Peyer's patch (tissue), 4 donors: ENCODE data around the gene SAMM50. TPM values are rescaled to one million over a fixed set of nuclear protein-coding genes. Genes with fewer than 3 reads are reported as not detected.

Source experiments
- DNase-seq, 3 donors: peaks; one replicate each; pipeline ENCODE4 v3.0.0-alpha.2; 2017 to 2019
- H3K27ac ChIP-seq, 4 donors: fragments of 200-600 bp; sonication (generic); one replicate each; pipeline ENCODE4 v1.5.1; 2016 to 2019
- H3K27me3 ChIP-seq, 2 donors: fragments of 200-600 bp; sonication (generic); one replicate each; pipeline ENCODE4 v1.5.1; 2019
- H3K36me3 ChIP-seq, 3 donors: fragments of 200-600 bp; sonication (generic); one replicate each; pipeline ENCODE4 v1.5.1; 2016 to 2019
- H3K4me1 ChIP-seq, 4 donors: fragments of 200-600 bp; sonication (generic); one replicate each; pipeline ENCODE4 v1.5.1; 2016 to 2019
- H3K4me3 ChIP-seq, 4 donors: fragments of 200-600 bp; sonication (generic); 1 replicate in 3 of 4; 2 replicates in 1 of 4; pipeline ENCODE4 v1.5.1; 2016 to 2019; ENCODE audit warnings: mild to moderate bottlenecking in 1 of 4
- H3K9me3 ChIP-seq, 4 donors: fragments of 200-600 bp; sonication (generic); one replicate each; pipeline ENCODE4 v1.5.1; 2016 to 2019; ENCODE audit warnings: mild to moderate bottlenecking in 1 of 4
- CTCF ChIP-seq, 6 experiments: fragments of 450-650 bp in 4 of 6; fragments of 200-600 bp in 2 of 6; sonication (generic) in 1 of 6; IDR thresholded peaks; one replicate each; pipeline ENCODE4 v1.5.1; 2017 to 2019; ENCODE audit warnings: antibody characterized with exemption in 6 of 6, mild to moderate bottlenecking in 3 of 6, moderate library complexity in 1 of 6
- POLR2A ChIP-seq, 2 donors: fragments of 450-650 bp; IDR thresholded peaks; one replicate each; pipeline ENCODE4 v1.5.1; 2017; ENCODE audit warnings: antibody characterized with exemption in 2 of 2, mild to moderate bottlenecking in 2 of 2, moderate library complexity in 2 of 2
- total RNA-seq, 4 donors: library from RNA; depleted of rRNA; stranded (reverse); fragments of >200 nt; gene quantifications; one replicate each; pipeline ENCODE4 v1.1.0, GENCODE V29; 2016

The SAMM50 gene
- total RNA-seq, 4 donors from 2014 or later, result 26.4 to 39.8 (median 34.1) TPM

GRCh38 chr22:43974028-43974545, 18.8 kb downstream of the SAMM50 start:
- DNase-seq, result no peak
- no peak for TF ChIP-seq POLR2A (IDR thresholded peaks at IDR 0.05)
- TF ChIP-seq CTCF (IDR thresholded peaks at IDR 0.05), result no peak
- Histone ChIP-seq H3K27ac (no peak overlapping the region), H3K9me3 (no peaks in the 10 kb centered on the region), H3K36me3 (peaks cover 0 to 95% (median 0%) of the 10 kb centered on the region in 3 donors), H3K4me1 (no peaks in the 10 kb centered on the region), H3K27me3 (no peaks in the 10 kb centered on the region), H3K4me3 (no peak overlapping the region)

- TF ChIP-seq CTCF (IDR thresholded peaks at IDR 0.05), result no peak
- TF ChIP-seq POLR2A (IDR thresholded peaks at IDR 0.05), result no peak
- peaks cover 0 to 94% (median 0%) of the 10 kb centered on the region in 3 donors for H3K36me3 ChIP-seq
- no peak overlapping the region for H3K27ac ChIP-seq
- H3K4me3 ChIP-seq, result no peak overlapping the region
- no peaks in the 10 kb centered on the region for H3K4me1 ChIP-seq
- no peaks in the 10 kb centered on the region for H3K9me3 ChIP-seq
- DNase-seq, result no peak
- H3K27me3 ChIP-seq, result no peaks in the 10 kb centered on the region
Observed at GRCh38 chr22:43975041-43975440, 19.8 kb downstream of the SAMM50 start.

- Histone ChIP-seq H3K4me1 (no peaks in the 10 kb centered on the region), H3K9me3 (no peaks in the 10 kb centered on the region), H3K27ac (no peak overlapping the region), H3K36me3 (peaks cover 0 to 94% (median 0%) of the 10 kb centered on the region in 3 donors), H3K27me3 (no peaks in the 10 kb centered on the region), H3K4me3 (no peak overlapping the region)
- TF ChIP-seq CTCF (IDR thresholded peaks at IDR 0.05) (no peak), POLR2A (IDR thresholded peaks at IDR 0.05) (no peak)
- no peak for DNase-seq
Observed at GRCh38 chr22:43976861-43977795, 21.9 kb downstream of the SAMM50 start.

- DNase-seq, result peak in 1 of 3 donors; percentile 29
- Histone ChIP-seq H3K4me3 (no peak overlapping the region), H3K9me3 (no peaks in the 10 kb centered on the region), H3K27ac (no peak overlapping the region), H3K4me1 (no peaks in the 10 kb centered on the region), H3K36me3 (peaks cover 0 to 94% (median 0%) of the 10 kb centered on the region in 3 donors), H3K27me3 (no peaks in the 10 kb centered on the region)
- TF ChIP-seq CTCF (IDR thresholded peaks at IDR 0.05) (no peak), POLR2A (IDR thresholded peaks at IDR 0.05) (no peak)
Observed at GRCh38 chr22:43978558-43978957, 23.3 kb downstream of the SAMM50 start.

- TF ChIP-seq CTCF (IDR thresholded peaks at IDR 0.05), result no peak
- no peak for TF ChIP-seq POLR2A (IDR thresholded peaks at IDR 0.05)
- Histone ChIP-seq H3K27ac (no peak overlapping the region), H3K36me3 (peaks cover 0 to 94% (median 0%) of the 10 kb centered on the region in 3 donors)
Observed at GRCh38 chr22:43980579-43980978, 25.3 kb downstream of the SAMM50 start.

More at GRCh38 chr22:43980579-43980978, 25.3 kb downstream of the SAMM50 start:
- Histone ChIP-seq H3K9me3 (no peaks in the 10 kb centered on the region), H3K4me3 (no peak overlapping the region), H3K27me3 (no peaks in the 10 kb centered on the region), H3K4me1 (no peaks in the 10 kb centered on the region)
- no peak for DNase-seq
